Cardiac muscle cell (in vitro differentiated cells and primary cell): Measurements from ENCODE around the gene CMC1. TPM values are rescaled to one million over a fixed set of nuclear protein-coding genes. Genes with fewer than 3 reads are reported as not detected.

Source experiments
- DNase-seq, 2 donors: peaks; one replicate each; pipeline versions ENCODE4 v3.0.0 to v3.0.0-alpha.2; 2010 to 2017; ENCODE audit warnings: low read depth in 1 of 2, low spot score in 1 of 2
- H3K27ac ChIP-seq: fragments of 200-600 bp; sonication (generic); 2 replicates; pipeline ENCODE4 v1.5.1; 2016
- H3K27me3 ChIP-seq: fragments of 200-600 bp; sonication (generic); 2 replicates; pipeline ENCODE4 v1.6.0; 2016; ENCODE audit warnings: control low read depth
- H3K36me3 ChIP-seq: fragments of 200-600 bp; sonication (generic); 2 replicates; pipeline ENCODE4 v1.5.1; 2016; ENCODE audit warnings: control low read depth
- H3K4me1 ChIP-seq: fragments of 200-600 bp; sonication (generic); 2 replicates; pipeline ENCODE4 v1.8.1; 2017; ENCODE audit warnings: low read depth, mild to moderate bottlenecking, mixed run types
- H3K4me3 ChIP-seq: fragments of 200-600 bp; sonication (generic); 2 replicates; pipeline ENCODE4 v1.5.1; 2016; ENCODE audit warnings: mild to moderate bottlenecking
- H3K9me3 ChIP-seq: fragments of 200-600 bp; sonication (generic); 2 replicates; pipeline ENCODE4 v1.5.1; 2017; ENCODE audit warnings: low read depth, mild to moderate bottlenecking, control low read depth
- polyA plus RNA-seq: library from polyadenylated mRNA; unstranded; fragments of >200 nt; fragmentation: Nextera tagmentation; extraction: Ambion mirVana; gene quantifications from 2 replicates; pipeline ENCODE4 v1.2.1, GENCODE V29; 2016
- total RNA-seq: library from RNA; depleted of rRNA; stranded (reverse); fragments of >200 nt; gene quantifications from 2 replicates; pipeline ENCODE4 v1.2.3, GENCODE V29; 2016
- TF ChIP-seq, protein P1 (sequence below): IDR thresholded peaks from 2 replicates; pipeline ENCODE4 v1.5.1; 2012; ENCODE audit warnings: low read depth, mild to moderate bottlenecking, low read length

Gene CMC1
- total and polyA plus RNA-seq, 2 experiments from 2014 or later, result 9.2 to 72.0 TPM

DNA sequence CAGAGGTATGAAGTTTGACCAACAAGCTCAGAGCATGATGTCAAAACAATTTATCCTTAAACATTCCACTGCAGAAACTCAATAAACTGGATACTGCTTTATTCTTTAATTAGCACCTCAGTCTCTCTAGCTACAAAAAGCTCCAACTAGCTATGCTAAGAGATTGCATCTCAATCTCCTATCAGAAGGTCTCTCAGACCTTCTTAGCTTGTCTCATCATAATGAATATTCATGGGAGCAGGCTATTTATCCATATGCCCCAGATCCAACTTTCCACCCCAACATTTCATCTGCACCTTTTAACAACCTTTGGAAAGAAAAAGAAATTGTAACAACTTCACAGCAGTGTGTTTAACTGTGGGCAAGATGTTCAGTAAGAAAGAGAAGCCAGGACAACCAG is 95.8 kb downstream of the CMC1 start:
- peaks cover 42% of the 10 kb centered on the region for H3K36me3 ChIP-seq
- no peaks in the 10 kb centered on the region for H3K27me3 ChIP-seq
- H3K9me3 ChIP-seq, result no peaks in the 10 kb centered on the region
- H3K4me3 ChIP-seq, result no peak overlapping the region
- no peaks in the 10 kb centered on the region for H3K4me1 ChIP-seq
- DNase-seq, result no peak
- TF ChIP-seq, protein P1, sequence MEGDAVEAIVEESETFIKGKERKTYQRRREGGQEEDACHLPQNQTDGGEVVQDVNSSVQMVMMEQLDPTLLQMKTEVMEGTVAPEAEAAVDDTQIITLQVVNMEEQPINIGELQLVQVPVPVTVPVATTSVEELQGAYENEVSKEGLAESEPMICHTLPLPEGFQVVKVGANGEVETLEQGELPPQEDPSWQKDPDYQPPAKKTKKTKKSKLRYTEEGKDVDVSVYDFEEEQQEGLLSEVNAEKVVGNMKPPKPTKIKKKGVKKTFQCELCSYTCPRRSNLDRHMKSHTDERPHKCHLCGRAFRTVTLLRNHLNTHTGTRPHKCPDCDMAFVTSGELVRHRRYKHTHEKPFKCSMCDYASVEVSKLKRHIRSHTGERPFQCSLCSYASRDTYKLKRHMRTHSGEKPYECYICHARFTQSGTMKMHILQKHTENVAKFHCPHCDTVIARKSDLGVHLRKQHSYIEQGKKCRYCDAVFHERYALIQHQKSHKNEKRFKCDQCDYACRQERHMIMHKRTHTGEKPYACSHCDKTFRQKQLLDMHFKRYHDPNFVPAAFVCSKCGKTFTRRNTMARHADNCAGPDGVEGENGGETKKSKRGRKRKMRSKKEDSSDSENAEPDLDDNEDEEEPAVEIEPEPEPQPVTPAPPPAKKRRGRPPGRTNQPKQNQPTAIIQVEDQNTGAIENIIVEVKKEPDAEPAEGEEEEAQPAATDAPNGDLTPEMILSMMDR, result no peak
- no peak overlapping the region for H3K27ac ChIP-seq

DNA sequence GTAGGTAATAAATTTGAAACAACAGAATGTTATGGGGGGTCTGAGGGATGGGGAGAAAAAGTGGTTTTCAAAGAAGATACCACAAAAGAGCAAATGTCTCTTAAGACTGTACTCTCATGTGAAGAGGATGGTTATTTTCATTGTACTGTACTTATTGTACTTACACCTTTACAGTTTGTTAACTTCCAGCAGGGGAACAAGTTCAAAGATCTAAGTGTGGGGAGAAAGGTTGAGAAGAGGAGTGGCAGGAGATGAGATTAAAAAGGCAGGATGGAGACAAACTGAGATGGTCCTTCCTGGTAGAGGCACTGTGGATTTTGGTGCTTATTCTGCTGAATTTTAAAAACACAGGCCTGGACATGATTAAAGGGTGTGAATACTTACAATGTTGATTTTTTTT is 101.7 kb downstream of the CMC1 start:
- H3K36me3 ChIP-seq, result peaks cover 19% of the 10 kb centered on the region
- H3K9me3 ChIP-seq, result no peaks in the 10 kb centered on the region
- TF ChIP-seq, protein P1, result no peak
- no peaks in the 10 kb centered on the region for H3K27me3 ChIP-seq
- H3K4me3 ChIP-seq, result no peak overlapping the region
- peaks cover 15% of the 10 kb centered on the region for H3K4me1 ChIP-seq
- no peak for DNase-seq
- no peak overlapping the region for H3K27ac ChIP-seq

DNA sequence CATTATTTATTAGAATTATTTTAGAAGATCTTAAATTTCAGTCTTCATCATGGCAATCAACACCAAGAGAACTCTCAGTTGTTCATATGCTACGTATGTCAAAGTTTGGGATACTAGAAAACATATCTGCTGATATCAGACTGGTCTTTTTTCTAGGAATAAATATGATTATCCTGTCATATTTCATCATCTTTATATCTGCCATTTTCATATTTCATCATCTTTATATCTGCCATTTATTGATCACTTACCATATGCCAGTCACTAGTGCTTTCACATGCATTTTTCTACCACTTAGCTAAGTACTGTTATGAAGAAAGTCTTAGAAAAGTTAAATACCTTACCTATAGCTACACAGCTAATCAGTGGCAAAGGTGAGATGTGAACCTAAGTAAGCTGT is 104.3 kb downstream of the CMC1 start:
- TF ChIP-seq, protein P1, result no peak
- H3K9me3 ChIP-seq, result no peaks in the 10 kb centered on the region
- H3K4me3 ChIP-seq, result no peak overlapping the region
- DNase-seq, result no peak
- peaks cover 15% of the 10 kb centered on the region for H3K4me1 ChIP-seq
- H3K36me3 ChIP-seq, result no peaks in the 10 kb centered on the region
- no peak overlapping the region for H3K27ac ChIP-seq
- no peaks in the 10 kb centered on the region for H3K27me3 ChIP-seq

DNA sequence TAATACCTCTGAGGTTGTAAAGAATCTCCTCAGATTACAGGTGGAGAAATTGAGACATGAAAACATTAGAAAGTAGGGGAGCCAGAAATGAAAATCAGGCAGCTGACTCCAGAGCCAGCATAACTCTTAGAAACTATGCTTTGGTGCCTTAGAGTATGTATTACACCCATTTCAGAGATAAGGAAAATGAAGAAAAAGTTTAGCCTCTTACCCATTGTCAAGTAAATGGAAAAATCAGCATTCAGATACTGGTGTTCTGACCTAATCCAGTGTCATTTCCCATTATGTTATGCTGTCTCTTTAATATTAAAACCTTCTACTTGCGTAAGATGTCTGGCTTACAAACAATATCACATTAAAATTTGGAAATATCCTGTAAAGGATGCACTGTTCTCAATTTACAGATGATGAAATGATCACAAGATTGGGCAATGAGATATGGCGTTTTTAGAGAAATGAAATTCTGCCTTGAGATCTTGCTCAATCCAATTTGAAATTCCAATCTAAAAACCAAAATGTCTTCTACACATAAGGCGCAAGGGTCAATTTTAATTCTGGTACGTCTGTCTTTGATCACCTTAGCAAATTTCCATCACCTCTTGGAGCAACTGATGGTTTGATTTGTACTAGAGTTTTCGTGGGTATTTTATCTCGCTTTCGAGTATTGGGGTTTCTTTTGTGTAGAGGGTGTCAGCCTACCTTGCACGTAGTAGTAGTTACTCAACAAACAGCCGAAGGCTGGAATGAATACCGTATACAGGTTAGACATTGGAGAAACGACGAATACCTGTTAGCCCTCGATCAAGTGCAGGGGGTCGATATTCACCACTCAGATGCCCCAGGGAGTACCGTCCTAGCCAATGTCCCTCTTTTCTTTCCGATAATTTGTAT is 106.2 kb downstream of the CMC1 start:
- peak in 1 of 2 donors; percentile 84 for DNase-seq
- Histone ChIP-seq H3K9me3 (no peaks in the 10 kb centered on the region), H3K27ac (peak overlapping the region; percentile 98), H3K27me3 (no peaks in the 10 kb centered on the region), H3K36me3 (no peaks in the 10 kb centered on the region), H3K4me1 (peaks cover 15% of the 10 kb centered on the region), H3K4me3 (peak overlapping the region; percentile 47)
- TF ChIP-seq, protein P1, result no peak

DNA sequence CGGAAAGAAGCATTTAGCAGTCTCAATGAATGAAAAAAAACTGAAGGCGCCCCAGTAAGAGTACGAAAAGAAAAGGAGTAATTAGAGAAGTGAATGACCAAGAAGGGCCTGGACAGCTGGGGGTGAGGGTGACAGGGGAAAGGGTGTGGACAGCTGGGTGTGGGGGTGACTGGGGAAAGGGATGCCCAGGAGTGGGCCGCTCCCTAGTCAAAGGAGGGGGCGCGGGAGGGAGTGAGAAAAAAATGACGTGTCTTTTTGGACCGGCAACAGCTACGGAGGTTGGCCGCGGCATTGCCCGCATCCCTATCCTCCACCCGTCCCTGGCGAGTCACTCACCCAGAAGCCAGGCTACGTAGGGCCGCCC is 106.8 kb downstream of the CMC1 start:
- TF ChIP-seq, protein P1, result no peak
- Histone ChIP-seq H3K4me3 (peak overlapping the region; percentile 47), H3K36me3 (no peaks in the 10 kb centered on the region), H3K27ac (peak overlapping the region; percentile 98), H3K4me1 (peaks cover 15% of the 10 kb centered on the region), H3K9me3 (no peaks in the 10 kb centered on the region), H3K27me3 (no peaks in the 10 kb centered on the region)
- no peak for DNase-seq
